ENCODE measurements around the gene ANO2. TPM values are rescaled to one million over a fixed set of nuclear protein-coding genes. Genes with fewer than 3 reads are reported as not detected.
"Not testable (repeated sequence)": the region's sequence is repeated elsewhere in the genome, so short reads cannot be mapped to it uniquely, and the experiment has no call there.

The ANO2 gene
- total RNA-seq, 1 experiment from 2014 or later = not detected

- no peak overlapping the region for H3K4me3 ChIP-seq (ENCODE audit: low read length)
- POLR2A ChIA-PET (ENCODE audit: unreplicated experiment) = no interaction called here
- H3K9ac ChIP-seq (ENCODE audit: low read length) = no peak overlapping the region
- H3F3A ChIP-seq (ENCODE audit: low read length, unreplicated experiment) = no peaks in the 10 kb centered on the region
- no peaks in the 10 kb centered on the region for H3K4me1 ChIP-seq (ENCODE audit: insufficient read depth, low read length)
- no peak for ATAC-seq
- H3K36me3 ChIP-seq (ENCODE audit: low read depth, low read length) = no peaks in the 10 kb centered on the region
- no peak for DNase-seq
- no peaks in the 10 kb centered on the region for H3K9me3 ChIP-seq (ENCODE audit: low read length)
- CTCF ChIA-PET = no interaction called here
- no peaks in the 10 kb centered on the region for H3K27me3 ChIP-seq (ENCODE audit: low read length)
- BruUV-seq (replicated peaks) = no TSS peak
- H3K27ac ChIP-seq (ENCODE audit: low read length) = no peak overlapping the region
- H2AFZ ChIP-seq (ENCODE audit: low read length) = no peak overlapping the region
- H3K4me2 ChIP-seq (ENCODE audit: low read length) = no peak overlapping the region
- intact Hi-C loops (cut with micrococcal nuclease) = no loop called here
- TF ChIP-seq CTCF (conservative IDR thresholded peaks at IDR 0.05; ENCODE audit: low read depth, low read length) = no peak
- no peaks in the 10 kb centered on the region for H3K9me2 ChIP-seq (replicated peaks; ENCODE audit: low read length)
- no peaks in the 10 kb centered on the region for H3K79me2 ChIP-seq (ENCODE audit: low read length)
- H4K20me1 ChIP-seq (ENCODE audit: low read length) = no peaks in the 10 kb centered on the region
Observed at GRCh38 chr12:5548152-5548943, 396.7 kb downstream of the ANO2 start.

- Histone ChIP-seq H3K4me2 (ENCODE audit: low read length) (no peak overlapping the region), H2AFZ (ENCODE audit: low read length) (no peak overlapping the region), H3K9ac (ENCODE audit: low read length) (no peak overlapping the region), H3K4me1 (ENCODE audit: insufficient read depth, low read length) (no peaks in the 10 kb centered on the region), H3K27ac (ENCODE audit: low read length) (no peak overlapping the region), H3K9me2 (replicated peaks; ENCODE audit: low read length) (no peaks in the 10 kb centered on the region), H3K36me3 (ENCODE audit: low read depth, low read length) (no peaks in the 10 kb centered on the region), H4K20me1 (ENCODE audit: low read length) (no peaks in the 10 kb centered on the region), H3K79me2 (ENCODE audit: low read length) (no peaks in the 10 kb centered on the region), H3K4me3 (ENCODE audit: low read length) (no peak overlapping the region), H3F3A (ENCODE audit: low read length, unreplicated experiment) (no peaks in the 10 kb centered on the region), H3K27me3 (ENCODE audit: low read length) (no peaks in the 10 kb centered on the region), H3K9me3 (ENCODE audit: low read length) (no peaks in the 10 kb centered on the region)
- TF ChIP-seq EZH2 (IDR thresholded peaks at IDR 0.05; ENCODE audit: low read length, unreplicated experiment) = no peak
- no peak for TF ChIP-seq EZH2phosphoT487 (IDR thresholded peaks at IDR 0.05; ENCODE audit: borderline replicate concordance, low read length)
- TF ChIP-seq CTCF (conservative IDR thresholded peaks at IDR 0.05; ENCODE audit: low read depth, low read length) = no peak
- no peak for DNase-seq
- POLR2A ChIA-PET (ENCODE audit: unreplicated experiment) = no interaction called here
- no TSS peak for BruUV-seq (replicated peaks)
- no peak for ATAC-seq
- CTCF ChIA-PET = no interaction called here
- intact Hi-C loops (cut with micrococcal nuclease) = no loop called here
Observed at GRCh38 chr12:5546616-5547015, 398.4 kb downstream of the ANO2 start.

GRCh38 chr12:5537771-5538170 lies 407.3 kb downstream of the ANO2 start:
- no peak for ATAC-seq

GRCh38 chr12:5537026-5537615 lies 407.9 kb downstream of the ANO2 start:
- BruUV-seq (replicated peaks) = not testable (repeated sequence)

More at GRCh38 chr12:5537771-5538170, 407.3 kb downstream of the ANO2 start:
- no peak overlapping the region for H3K4me2 ChIP-seq (ENCODE audit: low read length)
- CTCF ChIA-PET = no interaction called here
- H3K27ac ChIP-seq (ENCODE audit: low read length) = no peak overlapping the region
- no peak overlapping the region for H3K9ac ChIP-seq (ENCODE audit: low read length)
- no peaks in the 10 kb centered on the region for H3K79me2 ChIP-seq (ENCODE audit: low read length)
- no peaks in the 10 kb centered on the region for H3K9me2 ChIP-seq (replicated peaks; ENCODE audit: low read length)
- intact Hi-C loops (cut with micrococcal nuclease) = no loop called here
- H3K36me3 ChIP-seq (ENCODE audit: low read depth, low read length) = no peaks in the 10 kb centered on the region
- H3K4me1 ChIP-seq (ENCODE audit: insufficient read depth, low read length) = no peaks in the 10 kb centered on the region
- BruUV-seq (replicated peaks) = no TSS peak
- no peak overlapping the region for H2AFZ ChIP-seq (ENCODE audit: low read length)
- no peaks in the 10 kb centered on the region for H3K27me3 ChIP-seq (ENCODE audit: low read length)
- POLR2A ChIA-PET (ENCODE audit: unreplicated experiment) = no interaction called here
- no peak overlapping the region for H3K4me3 ChIP-seq (ENCODE audit: low read length)
- H4K20me1 ChIP-seq (ENCODE audit: low read length) = no peaks in the 10 kb centered on the region
- no peaks in the 10 kb centered on the region for H3F3A ChIP-seq (ENCODE audit: low read length, unreplicated experiment)
- no peak for DNase-seq
- TF ChIP-seq EZH2 (IDR thresholded peaks at IDR 0.05; ENCODE audit: low read length, unreplicated experiment) (no peak), EZH2phosphoT487 (IDR thresholded peaks at IDR 0.05; ENCODE audit: borderline replicate concordance, low read length) (no peak), CTCF (conservative IDR thresholded peaks at IDR 0.05; ENCODE audit: low read depth, low read length) (no peak)
- H3K9me3 ChIP-seq (ENCODE audit: low read length) = no peaks in the 10 kb centered on the region

More at GRCh38 chr12:5537026-5537615, 407.9 kb downstream of the ANO2 start:
- POLR2A ChIA-PET (ENCODE audit: unreplicated experiment); H3K4me3 ChIP-seq (ENCODE audit: low read length); H3K4me1 ChIP-seq (ENCODE audit: insufficient read depth, low read length); H3F3A ChIP-seq (ENCODE audit: low read length, unreplicated experiment); ATAC-seq; intact Hi-C loops (cut with micrococcal nuclease); H2AFZ ChIP-seq (ENCODE audit: low read length); H3K27ac ChIP-seq (ENCODE audit: low read length); H3K4me2 ChIP-seq (ENCODE audit: low read length); H3K9ac ChIP-seq (ENCODE audit: low read length); DNase-seq; H3K36me3 ChIP-seq (ENCODE audit: low read depth, low read length); H3K9me3 ChIP-seq (ENCODE audit: low read length); H3K9me2 ChIP-seq (replicated peaks; ENCODE audit: low read length); CTCF ChIA-PET; H3K27me3 ChIP-seq (ENCODE audit: low read length); H3K79me2 ChIP-seq (ENCODE audit: low read length); H4K20me1 ChIP-seq (ENCODE audit: low read length): not testable (repeated sequence)
